T-helper 1 cell treated with Interleukin-12 subunit alpha and Interleukin-12 subunit beta and Interleukin-4 antibody, amounts not matched to agents 30 ng/mL and 1 ng/mL, for 36 hours (primary cell): ENCODE results near the gene ZNF366. TPM values are rescaled to one million over a fixed set of nuclear protein-coding genes. Genes with fewer than 3 reads are reported as not detected.

Experiments used
- intact Hi-C: fragments of 100-400 bp; cut with micrococcal nuclease; formaldehyde crosslinking; loops from one replicate; pipeline ENCODE4 v1.15.1; 2024
- total RNA-seq: library from RNA; stranded (reverse); gene quantifications from 2 replicates; pipeline ENCODE4 v1.2.3, GENCODE V29; 2022

Gene ZNF366
- total RNA-seq, 1 donor from 2014 or later: not detected

DNA sequence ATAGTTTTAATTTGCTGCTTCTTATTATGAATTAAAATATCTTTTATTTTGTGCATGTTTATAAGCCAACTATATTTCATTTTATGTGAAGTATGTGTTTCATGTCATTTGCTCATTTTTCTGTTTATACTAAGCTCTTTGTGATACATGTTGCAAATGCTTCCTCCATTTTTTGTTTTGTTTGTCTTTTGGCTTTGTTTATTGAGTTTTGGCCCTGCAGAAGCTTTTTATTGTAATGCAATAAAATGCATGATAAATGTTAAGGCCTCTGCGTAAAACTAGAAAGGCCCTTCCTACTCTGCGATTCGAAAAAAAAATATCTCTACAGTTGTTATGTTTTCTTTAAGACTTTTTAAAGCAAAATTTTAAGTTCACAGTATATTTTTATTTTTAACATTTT, 9.4 kb downstream of the ZNF366 start:
- intact Hi-C loops: no loop called here

DNA sequence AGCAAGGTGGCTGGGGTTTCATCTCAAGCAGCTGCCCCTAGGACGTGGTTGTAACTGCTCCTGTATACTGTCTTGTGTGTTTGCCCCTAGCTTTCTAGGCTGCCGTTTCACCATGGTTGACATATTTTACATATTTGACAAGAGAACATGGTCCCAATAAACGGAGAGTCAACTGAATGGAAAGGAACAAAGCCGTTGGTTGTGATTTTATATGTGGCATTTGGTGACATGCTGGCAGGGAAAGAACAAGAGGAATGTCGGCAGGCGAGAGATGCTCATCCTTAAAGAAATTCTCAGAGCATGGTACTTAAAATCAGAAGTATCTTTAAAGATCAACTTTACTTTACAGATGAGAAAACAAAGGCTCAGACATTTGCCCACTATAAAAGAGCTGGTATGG, 11.8 kb downstream of the ZNF366 start:
- intact Hi-C loops: no loop called here

GRCh38 chr5:72494623-72495124, 12.5 kb downstream of the ZNF366 start:
- intact Hi-C loops: no loop called here

DNA sequence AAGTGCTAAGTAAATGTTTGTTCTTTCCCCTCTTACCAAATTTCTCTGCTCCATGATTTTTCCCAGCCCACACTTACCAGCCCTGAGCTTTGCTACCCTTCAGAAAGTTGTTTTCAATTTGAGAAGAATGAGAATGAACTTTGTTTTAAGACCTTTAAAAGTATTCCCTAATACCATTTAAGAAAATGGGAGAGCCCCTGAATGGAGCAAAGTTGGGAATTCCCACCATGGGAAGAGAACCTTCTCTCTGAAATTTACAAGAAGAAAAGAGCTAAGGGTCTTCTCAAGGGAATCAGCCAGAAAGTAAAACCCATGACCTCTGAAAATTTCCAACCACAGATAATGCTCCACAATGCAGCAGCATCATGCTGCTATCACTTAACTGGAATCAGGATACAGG, 17.7 kb downstream of the ZNF366 start:
- intact Hi-C loops: no loop called here

DNA sequence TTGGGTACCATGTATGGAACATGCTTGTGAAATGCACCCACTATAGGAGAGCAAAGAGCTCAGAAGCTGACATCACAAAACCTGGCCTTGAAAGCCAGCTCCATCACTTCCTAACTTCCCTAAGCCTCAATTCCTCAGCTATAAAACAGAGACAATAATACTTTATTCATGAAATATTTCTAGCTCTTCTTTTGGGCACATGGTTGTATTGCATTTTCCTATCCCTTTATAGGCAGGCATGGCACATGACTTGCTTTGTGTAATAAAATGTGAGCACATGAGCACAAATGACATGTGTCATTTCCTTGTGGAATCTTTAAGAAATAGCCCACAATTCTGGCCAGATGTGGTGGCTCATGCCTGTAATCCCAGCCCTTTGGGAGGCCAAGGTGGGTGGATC, 18.5 kb downstream of the ZNF366 start:
- intact Hi-C loops: no loop called here

GRCh38 chr5:72487177-72487576, 20.0 kb downstream of the ZNF366 start:
- intact Hi-C loops: no loop called here

DNA sequence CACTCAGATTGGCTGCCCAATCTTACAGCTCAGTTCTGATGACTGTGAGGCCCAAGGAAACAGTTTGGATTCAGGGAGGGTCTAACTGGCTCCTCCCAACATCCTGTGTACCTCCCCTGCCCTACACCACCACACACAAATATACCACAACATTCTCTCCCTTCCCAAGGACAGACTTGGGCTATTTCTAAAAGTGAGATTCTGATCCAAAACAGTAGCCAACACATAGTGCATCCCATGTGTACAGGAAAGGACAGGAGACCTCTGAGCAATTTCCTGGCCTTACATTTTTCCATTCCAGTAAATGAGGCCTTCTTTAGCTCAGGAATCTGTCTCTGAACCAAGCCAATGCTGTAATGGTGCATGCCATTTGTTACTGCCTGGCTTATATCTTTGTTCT, 20.8 kb downstream of the ZNF366 start:
- intact Hi-C loops: no loop called here

DNA sequence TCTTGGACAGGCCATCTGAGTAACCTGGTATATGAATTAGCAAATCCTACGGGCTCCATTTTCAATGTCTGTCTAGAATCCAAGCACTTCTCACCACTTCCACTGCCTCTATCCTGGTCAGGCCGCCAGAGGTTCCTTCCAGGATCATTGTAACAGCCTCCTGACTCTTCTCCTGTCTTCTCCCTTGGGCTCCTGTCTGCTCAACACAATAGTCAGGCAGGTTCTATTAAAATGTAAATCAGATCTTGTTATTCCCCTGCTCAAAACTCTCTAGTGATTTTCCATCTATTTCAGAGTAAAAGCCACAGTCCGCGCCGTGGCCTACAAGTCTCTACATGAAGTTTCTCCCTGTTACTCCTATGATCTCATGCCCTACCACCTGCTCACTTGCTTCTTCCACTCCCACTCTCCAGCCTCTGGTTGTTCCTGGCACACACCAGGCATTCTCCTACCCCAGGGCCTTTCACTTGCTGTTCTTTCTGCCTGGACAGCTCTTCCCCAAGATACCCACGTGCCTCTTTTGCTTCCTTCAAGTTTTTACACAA, 21.7 kb downstream of the ZNF366 start:
- intact Hi-C loops: no loop called here

DNA sequence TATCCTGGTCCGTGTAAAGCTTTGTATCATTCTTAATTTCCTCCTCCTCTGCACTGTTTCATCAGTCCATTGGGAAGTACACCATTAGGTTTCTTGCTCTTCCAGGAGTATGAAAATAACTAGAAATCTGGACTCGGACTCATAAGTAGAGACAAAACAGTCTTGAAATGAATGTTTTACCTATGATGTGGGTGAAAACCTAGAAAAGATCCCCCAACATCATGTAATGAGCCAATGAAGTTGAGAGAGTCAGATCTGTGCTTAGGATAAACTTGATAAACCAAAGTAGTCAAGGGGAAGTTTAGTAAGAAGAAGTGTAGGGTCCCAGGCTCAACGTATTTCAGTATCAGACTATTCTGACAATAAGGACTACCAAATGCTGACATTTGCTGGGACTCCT, 25.2 kb downstream of the ZNF366 start:
- intact Hi-C loops: no loop called here

GRCh38 chr5:72480841-72481240, 26.4 kb downstream of the ZNF366 start:
- intact Hi-C loops: no loop called here

DNA sequence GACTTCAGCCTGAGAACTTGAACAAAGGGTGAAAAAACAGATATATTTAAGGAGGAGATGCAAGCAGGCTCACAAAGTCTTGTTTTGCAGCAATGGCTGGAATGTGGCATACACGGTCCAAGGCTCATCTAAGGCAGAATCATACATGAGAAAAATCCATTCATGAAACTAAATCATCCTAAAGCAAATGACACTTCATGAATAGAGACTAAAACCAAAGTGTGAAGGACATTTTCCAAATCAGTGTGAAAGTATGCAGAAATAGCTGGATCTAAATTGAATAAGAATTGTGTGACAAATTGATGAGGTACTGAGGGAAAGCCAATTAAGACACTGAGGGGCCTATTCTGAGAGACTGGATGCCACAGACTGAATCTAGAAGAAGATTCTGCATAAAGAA, 27.3 kb downstream of the ZNF366 start:
- intact Hi-C loops: no loop called here

- intact Hi-C loops: no loop called here
These were observed 28.5 kb downstream of the ZNF366 start for GRCh38 chr5:72478684-72479083.

GRCh38 chr5:72478276-72478675, 28.9 kb downstream of the ZNF366 start:
- intact Hi-C loops: no loop called here

GRCh38 chr5:72477644-72478043, 29.6 kb downstream of the ZNF366 start:
- intact Hi-C loops: no loop called here

- intact Hi-C loops: no loop called here
These were observed 30.0 kb downstream of the ZNF366 start for GRCh38 chr5:72477176-72477575.

GRCh38 chr5:72476721-72477120, 30.5 kb downstream of the ZNF366 start:
- intact Hi-C loops: no loop called here

DNA sequence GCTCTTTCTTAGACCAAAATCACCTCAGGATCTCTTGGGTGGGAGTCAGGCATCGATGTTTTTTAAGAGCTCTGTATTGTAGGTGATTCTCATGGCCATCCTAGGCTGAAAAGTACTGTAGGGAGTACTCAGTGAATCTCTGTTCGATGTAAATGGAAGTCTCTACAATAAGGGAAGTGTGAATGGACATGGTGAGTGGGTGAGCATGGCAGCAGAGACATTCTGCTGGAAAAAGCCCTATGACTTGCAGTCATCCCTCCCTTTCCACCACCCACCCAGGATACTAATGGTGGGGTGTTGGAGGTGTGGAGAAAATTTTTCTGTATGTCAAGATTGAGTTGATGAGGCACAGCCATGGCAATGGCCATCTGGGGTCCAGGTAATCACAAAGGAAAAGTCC, 30.9 kb downstream of the ZNF366 start:
- intact Hi-C loops: no loop called here

- intact Hi-C loops: no loop called here
These were observed 32.7 kb downstream of the ZNF366 start for GRCh38 chr5:72474516-72474915.

GRCh38 chr5:72474046-72474500, 33.1 kb downstream of the ZNF366 start:
- intact Hi-C loops: no loop called here

- intact Hi-C loops: no loop called here
These were observed 34.4 kb downstream of the ZNF366 start for GRCh38 chr5:72472666-72473422.

GRCh38 chr5:72472031-72472430, 35.2 kb downstream of the ZNF366 start:
- intact Hi-C loops: no loop called here

- intact Hi-C loops: no loop called here
These were observed 36.4 kb downstream of the ZNF366 start for GRCh38 chr5:72470826-72471225.

DNA sequence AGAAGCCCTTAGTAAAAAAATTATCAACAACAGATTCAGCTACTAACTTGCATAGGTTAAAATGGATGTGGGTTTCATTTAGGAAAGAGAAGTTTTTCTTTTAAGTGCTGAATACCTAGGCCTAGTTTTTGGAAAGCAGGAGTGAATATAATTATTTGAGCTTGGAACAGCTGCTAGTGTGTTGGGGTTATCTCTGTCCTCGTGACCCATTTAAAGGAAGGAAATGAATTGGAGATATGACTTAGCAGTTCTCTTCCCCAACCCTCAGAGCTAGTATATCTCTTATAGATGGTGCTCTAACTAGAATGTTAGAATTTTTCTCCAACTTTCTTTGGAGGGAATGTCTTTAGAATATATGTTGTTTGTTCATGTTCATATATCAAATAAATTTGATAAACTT, 38.6 kb downstream of the ZNF366 start:
- intact Hi-C loops: no loop called here
